Neural progenitor cell (in vitro differentiated cells): ENCODE measurements around the gene MAGEB1. TPM values are rescaled to one million over a fixed set of nuclear protein-coding genes. Genes with fewer than 3 reads are reported as not detected.

Experiments
- DNase-seq: peaks from one replicate; pipeline ENCODE4 v3.0.0-alpha.2; 2016; ENCODE audit warnings: low spot score
- H2AFZ ChIP-seq: fragments of 200-600 bp; sonication (generic); replicated peaks from 2 replicates; pipeline ENCODE4 v1.6.1; 2016; ENCODE audit warnings: antibody characterized with exemption
- H3F3A ChIP-seq: fragments of 200-600 bp; sonication (generic); 2 replicates; pipeline ENCODE4 v1.6.1; 2016; ENCODE audit warnings: antibody characterized with exemption, low read depth
- H3K27ac ChIP-seq: fragments of 200-600 bp; sonication (generic); 2 replicates; pipeline ENCODE4 v1.5.1; 2016; ENCODE audit warnings: mild to moderate bottlenecking
- H3K27me3 ChIP-seq: fragments of 200-600 bp; sonication (generic); 2 replicates; pipeline ENCODE4 v1.6.1; 2016; ENCODE audit warnings: mild to moderate bottlenecking, moderate library complexity
- H3K36me3 ChIP-seq: fragments of 200-600 bp; sonication (generic); 2 replicates; pipeline ENCODE4 v1.5.1; 2016
- H3K4me1 ChIP-seq: fragments of 200-600 bp; sonication (generic); 2 replicates; pipeline ENCODE4 v1.6.1; 2016; ENCODE audit warnings: mixed run types
- H3K4me2 ChIP-seq: fragments of 200-600 bp; sonication (generic); 2 replicates; pipeline ENCODE4 v1.6.1; 2016
- H3K4me3 ChIP-seq: fragments of 200-600 bp; sonication (generic); 2 replicates; pipeline ENCODE4 v1.5.1; 2016
- H3K79me2 ChIP-seq: fragments of 200-600 bp; sonication (generic); 2 replicates; pipeline ENCODE4 v1.6.1; 2016; ENCODE audit warnings: low read depth
- H3K9ac ChIP-seq: fragments of 200-600 bp; sonication (generic); 2 replicates; pipeline ENCODE4 v1.6.1; 2016
- H3K9me3 ChIP-seq: fragments of 200-600 bp; sonication (generic); 2 replicates; pipeline ENCODE4 v1.5.1; 2016; ENCODE audit warnings: low read depth
- H4K20me1 ChIP-seq: fragments of 200-600 bp; sonication (generic); 2 replicates; pipeline ENCODE4 v1.6.1; 2016; ENCODE audit warnings: low read depth
- H3K27ac Mint-ChIP-seq: 3 replicates; pipeline ENCODE4 v1.8.0; 2021; ENCODE audit warnings: mixed read lengths
- H3K27me3 Mint-ChIP-seq: 2 replicates; pipeline ENCODE4 v1.8.0; 2022; ENCODE audit warnings: low read depth, mild to moderate bottlenecking, inconsistent platforms, moderate library complexity, mixed read lengths; ENCODE audit not compliant: insufficient read depth
- H3K36me3 Mint-ChIP-seq: 3 replicates; pipeline ENCODE4 v1.8.0; 2021; ENCODE audit warnings: mixed read lengths
- H3K4me1 Mint-ChIP-seq: 3 replicates; pipeline ENCODE4 v1.8.0; 2021; ENCODE audit warnings: mixed read lengths
- H3K4me3 Mint-ChIP-seq: 3 replicates; pipeline ENCODE4 v1.8.0; 2021; ENCODE audit warnings: mild to moderate bottlenecking, moderate library complexity, mixed read lengths
- H3K9me3 Mint-ChIP-seq: 3 replicates; pipeline ENCODE4 v1.8.0; 2020; ENCODE audit warnings: mixed read lengths
- EZH2 ChIP-seq: fragments of 200-600 bp; sonication (generic); IDR thresholded peaks from 2 replicates; pipeline ENCODE4 v1.6.1; 2017; ENCODE audit warnings: antibody characterized with exemption, mild to moderate bottlenecking, moderate library complexity
- EZH2phosphoT487 ChIP-seq: fragments of 200-600 bp; sonication (generic); IDR thresholded peaks from 2 replicates; pipeline ENCODE4 v1.6.1; 2017; ENCODE audit warnings: antibody characterized with exemption
- total RNA-seq: library from RNA; depleted of rRNA; stranded (reverse); fragments of >200 nt; gene quantifications from 2 replicates; pipeline ENCODE4 v1.2.3, GENCODE V29; 2015; ENCODE audit warnings: low replicate concordance
- TF ChIP-seq, protein P1 (sequence below): fragments of 200-600 bp; sonication (generic); IDR thresholded peaks from 2 replicates; pipeline ENCODE4 v1.5.1; 2017; ENCODE audit warnings: antibody characterized with exemption, mild to moderate bottlenecking

MAGEB1 gene
- total RNA-seq, 1 donor from 2014 or later: not detected

DNA sequence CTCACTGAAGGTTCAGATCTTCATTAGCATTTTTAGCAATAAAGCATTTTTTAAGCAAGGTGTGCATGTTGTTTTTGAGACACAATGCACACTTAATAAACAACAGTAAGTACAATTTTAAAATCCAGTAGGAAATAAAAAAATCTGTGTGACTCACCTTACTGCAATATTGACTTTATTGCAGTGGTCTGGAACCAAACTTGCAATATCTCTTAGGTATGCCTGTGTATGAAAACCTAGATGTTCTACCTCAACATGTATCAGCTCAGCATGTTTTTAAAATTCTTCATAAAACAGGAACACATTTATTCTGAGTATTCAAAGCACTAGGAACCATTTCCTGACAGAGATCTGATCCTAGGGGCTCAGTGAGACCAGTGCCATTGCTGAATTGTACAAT, 35.6 kb downstream of the MAGEB1 start:
- Histone ChIP-seq H2AFZ (no peak overlapping the region), H4K20me1 (no peaks in the 10 kb centered on the region), H3K79me2 (no peaks in the 10 kb centered on the region), H3K4me2 (no peak overlapping the region), H3F3A (no peaks in the 10 kb centered on the region), H3K4me1 (no peaks in the 10 kb centered on the region), H3K27ac (no peak overlapping the region), H3K27me3 (no peaks in the 10 kb centered on the region), H3K4me3 (no peak overlapping the region), H3K9ac (no peak overlapping the region), H3K36me3 (no peaks in the 10 kb centered on the region), H3K9me3 (no peaks in the 10 kb centered on the region)
- no peaks in the 10 kb centered on the region for H3K4me1 Mint-ChIP-seq
- H3K9me3 Mint-ChIP-seq: peaks cover 2% of the 10 kb centered on the region
- no peaks in the 10 kb centered on the region for H3K36me3 Mint-ChIP-seq
- DNase-seq: no peak
- no peak overlapping the region for H3K27ac Mint-ChIP-seq
- no peak overlapping the region for H3K4me3 Mint-ChIP-seq
- no peak for TF ChIP-seq EZH2
- TF ChIP-seq, protein P1, sequence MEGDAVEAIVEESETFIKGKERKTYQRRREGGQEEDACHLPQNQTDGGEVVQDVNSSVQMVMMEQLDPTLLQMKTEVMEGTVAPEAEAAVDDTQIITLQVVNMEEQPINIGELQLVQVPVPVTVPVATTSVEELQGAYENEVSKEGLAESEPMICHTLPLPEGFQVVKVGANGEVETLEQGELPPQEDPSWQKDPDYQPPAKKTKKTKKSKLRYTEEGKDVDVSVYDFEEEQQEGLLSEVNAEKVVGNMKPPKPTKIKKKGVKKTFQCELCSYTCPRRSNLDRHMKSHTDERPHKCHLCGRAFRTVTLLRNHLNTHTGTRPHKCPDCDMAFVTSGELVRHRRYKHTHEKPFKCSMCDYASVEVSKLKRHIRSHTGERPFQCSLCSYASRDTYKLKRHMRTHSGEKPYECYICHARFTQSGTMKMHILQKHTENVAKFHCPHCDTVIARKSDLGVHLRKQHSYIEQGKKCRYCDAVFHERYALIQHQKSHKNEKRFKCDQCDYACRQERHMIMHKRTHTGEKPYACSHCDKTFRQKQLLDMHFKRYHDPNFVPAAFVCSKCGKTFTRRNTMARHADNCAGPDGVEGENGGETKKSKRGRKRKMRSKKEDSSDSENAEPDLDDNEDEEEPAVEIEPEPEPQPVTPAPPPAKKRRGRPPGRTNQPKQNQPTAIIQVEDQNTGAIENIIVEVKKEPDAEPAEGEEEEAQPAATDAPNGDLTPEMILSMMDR: no peak
- H3K27me3 Mint-ChIP-seq: no peaks in the 10 kb centered on the region

GRCh38 chrX:30283456-30284200, 36.7 kb downstream of the MAGEB1 start:
- Mint-ChIP-seq H3K4me1 (no peaks in the 10 kb centered on the region), H3K27ac (no peak overlapping the region), H3K27me3 (no peaks in the 10 kb centered on the region), H3K9me3 (peaks cover 2% of the 10 kb centered on the region), H3K4me3 (no peak overlapping the region), H3K36me3 (no peaks in the 10 kb centered on the region)
- H3K9ac ChIP-seq: no peak overlapping the region
- TF ChIP-seq EZH2phosphoT487: no peak
- no peak for TF ChIP-seq EZH2
- TF ChIP-seq, protein P1: no peak
- no peaks in the 10 kb centered on the region for H4K20me1 ChIP-seq
- no peak overlapping the region for H2AFZ ChIP-seq
- no peak overlapping the region for H3K27ac ChIP-seq
- no peaks in the 10 kb centered on the region for H3K4me1 ChIP-seq
- H3F3A ChIP-seq: no peaks in the 10 kb centered on the region
- H3K36me3 ChIP-seq: no peaks in the 10 kb centered on the region
- no peaks in the 10 kb centered on the region for H3K27me3 ChIP-seq
- no peak for DNase-seq
- no peaks in the 10 kb centered on the region for H3K9me3 ChIP-seq
- H3K79me2 ChIP-seq: no peaks in the 10 kb centered on the region
- H3K4me3 ChIP-seq: no peak overlapping the region
- H3K4me2 ChIP-seq: no peak overlapping the region

DNA sequence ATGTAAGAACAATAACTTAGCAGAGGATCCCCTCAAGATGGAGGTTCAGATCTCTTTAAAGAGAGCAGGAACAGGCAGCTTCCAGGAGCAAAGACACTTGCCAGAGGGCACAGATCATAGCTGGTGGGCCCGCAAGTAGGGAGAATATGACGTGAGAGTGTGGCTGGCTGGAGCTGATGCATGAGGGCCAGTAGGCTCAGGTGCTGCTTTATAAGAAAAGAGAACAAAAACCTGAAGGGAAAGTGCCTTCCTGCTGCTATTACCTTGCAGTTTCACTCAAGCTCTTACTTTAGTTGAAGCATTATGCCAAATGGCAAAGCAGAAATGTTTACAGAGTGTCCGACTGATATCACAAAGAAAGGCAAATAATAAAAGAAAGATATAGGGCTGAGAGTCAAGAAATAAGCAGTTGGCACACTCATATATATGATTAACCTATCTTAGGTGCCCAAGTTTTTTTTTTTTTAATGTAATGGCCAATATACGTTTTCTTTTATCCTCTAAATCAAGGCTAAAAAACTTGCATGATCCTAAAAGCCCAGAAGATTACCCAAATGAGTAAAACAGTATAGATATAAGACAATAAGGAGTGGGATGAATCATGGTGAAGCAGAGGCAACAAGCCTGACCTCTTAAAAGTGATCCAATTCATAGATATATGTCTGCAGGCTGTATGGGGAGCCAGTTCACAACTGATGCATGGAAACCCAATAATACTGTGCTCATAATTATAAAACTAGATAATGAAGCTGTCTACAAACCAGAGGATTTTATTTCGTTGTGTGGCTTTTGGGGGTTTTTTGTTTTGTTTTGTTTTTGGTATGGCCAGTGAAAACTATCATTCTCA, 49.7 kb downstream of the MAGEB1 start:
- no peak overlapping the region for H3K9ac ChIP-seq
- H3K36me3 ChIP-seq: no peaks in the 10 kb centered on the region
- H3K9me3 ChIP-seq: no peaks in the 10 kb centered on the region
- no peak overlapping the region for H2AFZ ChIP-seq
- H3K27me3 Mint-ChIP-seq: no peaks in the 10 kb centered on the region
- DNase-seq: no peak
- H3K27ac ChIP-seq: no peak overlapping the region
- H3K4me1 Mint-ChIP-seq: peaks cover 9% of the 10 kb centered on the region
- no peaks in the 10 kb centered on the region for H3F3A ChIP-seq
- no peak overlapping the region for H3K4me3 ChIP-seq
- TF ChIP-seq EZH2phosphoT487 (no peak), EZH2 (no peak)
- TF ChIP-seq, protein P1: no peak
- no peaks in the 10 kb centered on the region for H3K27me3 ChIP-seq
- H3K4me2 ChIP-seq: no peak overlapping the region
- no peaks in the 10 kb centered on the region for H3K36me3 Mint-ChIP-seq
- H3K79me2 ChIP-seq: no peaks in the 10 kb centered on the region
- no peak overlapping the region for H3K27ac Mint-ChIP-seq
- H4K20me1 ChIP-seq: no peaks in the 10 kb centered on the region
- H3K4me1 ChIP-seq: peaks cover 2% of the 10 kb centered on the region
- no peak overlapping the region for H3K4me3 Mint-ChIP-seq
- H3K9me3 Mint-ChIP-seq: peaks cover 5% of the 10 kb centered on the region
